GM19452 (cell line): ENCODE measurements around the gene LYRM1.
"Not testable (repeated sequence)": the region's sequence is repeated elsewhere in the genome, so short reads cannot be mapped to it uniquely, and the experiment has no call there.

Experiments used
- ATAC-seq: cut with Tn5 transposase; IDR thresholded peaks from one replicate; pipeline ENCODE4 v1.9.1; 2021; ENCODE audit not compliant: unreplicated experiment

LYRM1 gene

DNA sequence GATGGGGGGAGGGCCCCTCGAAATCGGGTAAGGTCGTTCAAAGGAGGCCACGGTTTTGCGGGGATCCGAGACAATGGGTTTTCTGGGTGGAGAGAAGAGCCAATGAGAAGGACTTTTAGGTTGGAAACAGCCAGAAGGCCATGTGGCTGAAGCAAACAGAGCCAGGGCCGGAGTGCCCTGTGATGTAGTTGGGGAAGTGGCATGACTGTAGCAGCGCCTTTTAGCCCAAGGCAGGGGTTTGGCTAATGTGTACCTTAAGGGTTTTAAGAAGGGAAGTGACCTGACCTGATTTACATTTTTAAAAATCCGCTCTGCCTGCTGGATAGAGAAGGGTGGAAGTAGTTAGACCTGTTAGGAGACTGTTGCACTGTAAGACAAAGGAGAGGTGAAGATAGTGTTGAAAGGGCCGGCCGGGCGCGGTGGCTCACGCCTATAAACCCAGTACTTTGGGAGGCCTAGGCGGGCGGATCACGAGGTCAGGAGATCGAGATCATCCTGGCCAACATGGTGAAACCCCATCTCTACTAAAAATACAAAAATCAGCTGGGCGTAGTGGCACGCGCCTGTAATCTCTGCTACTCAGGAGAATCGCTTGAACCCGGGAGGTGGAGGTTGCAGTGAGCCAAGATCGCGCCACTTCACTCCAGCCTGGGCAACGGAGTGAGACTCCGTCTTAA, 1.0 kb downstream of the LYRM1 start:
- no peak for ATAC-seq

DNA sequence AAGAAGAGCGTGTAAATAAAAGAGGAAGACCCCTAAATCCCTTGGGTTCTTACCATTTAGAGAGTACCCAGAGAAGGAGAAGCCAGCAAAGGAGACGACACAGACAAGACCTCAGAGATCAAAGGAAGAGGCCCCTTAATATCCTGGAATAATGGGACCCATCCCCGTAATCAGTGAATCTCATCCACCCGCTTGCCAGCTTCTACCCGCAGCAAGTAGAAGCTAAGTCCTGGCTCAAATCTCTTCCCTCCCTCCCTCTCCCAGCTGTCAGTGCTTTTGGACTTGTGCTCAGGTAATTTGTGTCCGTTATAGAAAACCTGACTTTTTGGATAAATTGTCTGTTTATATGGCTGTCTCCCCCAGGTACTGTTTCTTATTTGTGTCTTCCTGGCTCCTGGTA, 1.9 kb downstream of the LYRM1 start:
- no peak for ATAC-seq

DNA sequence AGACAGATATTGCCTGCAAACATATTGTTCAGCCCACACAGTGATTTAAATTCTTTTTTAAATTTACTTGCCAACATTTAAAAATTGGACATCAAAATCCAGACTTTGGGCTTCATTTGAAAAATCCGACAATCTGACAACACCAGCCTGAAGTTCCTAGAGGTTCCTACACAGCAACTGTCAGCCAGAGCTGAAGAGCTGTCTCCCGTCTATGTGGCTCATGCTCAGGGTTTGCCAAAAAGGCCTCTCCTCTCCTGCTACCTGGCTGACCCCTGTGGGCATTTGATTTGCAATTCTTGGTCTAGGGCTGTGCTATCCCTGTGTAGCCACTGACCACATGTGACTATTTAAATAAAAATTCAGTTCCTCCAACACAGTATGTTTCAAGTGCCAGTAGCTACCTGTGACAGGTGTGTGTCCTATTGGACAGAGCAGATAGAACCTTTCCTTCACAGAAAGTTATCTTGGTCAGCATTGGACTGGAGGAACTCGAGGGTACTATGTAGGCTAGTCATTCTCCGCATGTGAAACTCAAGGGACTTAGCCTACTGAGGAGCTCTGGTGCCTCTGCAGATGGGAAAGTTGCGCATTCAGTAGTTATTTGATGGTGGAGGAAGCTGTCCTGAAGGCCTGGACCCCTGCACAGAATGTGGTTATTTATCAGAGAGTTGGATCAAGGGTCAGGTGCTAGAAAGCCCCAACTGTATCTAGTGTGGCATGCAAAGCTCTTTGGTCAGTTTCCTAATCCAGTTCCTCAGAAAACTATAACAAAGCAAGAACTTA, 2.7 kb downstream of the LYRM1 start:
- ATAC-seq, result no peak

DNA sequence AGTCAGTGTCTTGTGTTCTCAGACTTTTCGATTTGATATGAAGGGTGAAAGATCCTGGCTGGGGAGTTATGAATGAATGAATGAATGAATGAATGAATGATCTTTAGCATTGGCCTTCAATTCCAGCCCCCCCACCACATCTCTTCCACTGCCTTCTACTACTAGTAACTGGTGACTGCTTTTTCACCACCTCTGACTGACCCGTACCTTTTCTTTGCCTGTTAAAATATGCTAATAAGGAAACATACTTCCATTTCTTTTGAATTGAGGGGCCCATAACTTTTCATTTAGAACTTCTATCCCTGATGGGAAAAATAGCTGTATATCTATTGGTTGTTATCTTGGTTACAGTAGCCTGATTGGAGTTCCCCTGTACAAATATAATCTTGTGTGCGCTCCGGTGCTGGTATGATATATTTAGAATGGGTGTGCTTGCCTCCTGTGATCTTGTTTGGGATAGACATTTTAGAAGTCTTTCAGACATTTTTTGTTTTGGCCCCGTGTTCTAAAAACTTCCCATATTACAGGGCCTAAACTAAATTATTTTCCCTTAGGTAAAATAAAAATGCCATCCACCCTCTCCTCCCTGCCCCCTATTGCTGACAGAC, 3.4 kb downstream of the LYRM1 start:
- no peak for ATAC-seq

DNA sequence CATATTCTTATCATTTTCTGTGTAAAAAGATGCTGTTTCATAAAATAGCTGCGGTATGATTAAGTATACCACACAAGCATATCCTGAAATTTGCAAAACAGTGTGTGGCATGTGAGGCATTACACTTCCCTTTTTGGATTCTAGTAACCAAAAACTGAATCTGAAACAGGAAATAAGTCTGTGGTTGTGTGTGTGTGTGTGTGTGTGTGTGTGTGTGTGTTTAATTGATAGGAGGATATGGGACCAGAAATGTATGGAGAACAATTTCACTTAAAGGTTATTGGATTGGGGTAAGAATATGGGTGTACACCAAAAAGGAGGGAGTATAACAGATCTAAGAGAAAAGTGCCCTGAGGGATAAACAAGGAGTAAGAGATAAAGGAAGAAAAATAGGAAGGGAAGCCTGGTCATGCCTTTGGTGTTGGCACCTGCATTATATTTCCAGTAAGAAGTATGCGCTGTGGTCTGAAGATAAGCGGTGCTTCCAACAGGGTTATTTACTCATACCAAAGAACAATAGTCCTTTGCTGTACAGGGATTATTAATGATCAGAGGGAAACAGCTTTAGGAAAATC, 4.0 kb downstream of the LYRM1 start:
- ATAC-seq, result no peak

DNA sequence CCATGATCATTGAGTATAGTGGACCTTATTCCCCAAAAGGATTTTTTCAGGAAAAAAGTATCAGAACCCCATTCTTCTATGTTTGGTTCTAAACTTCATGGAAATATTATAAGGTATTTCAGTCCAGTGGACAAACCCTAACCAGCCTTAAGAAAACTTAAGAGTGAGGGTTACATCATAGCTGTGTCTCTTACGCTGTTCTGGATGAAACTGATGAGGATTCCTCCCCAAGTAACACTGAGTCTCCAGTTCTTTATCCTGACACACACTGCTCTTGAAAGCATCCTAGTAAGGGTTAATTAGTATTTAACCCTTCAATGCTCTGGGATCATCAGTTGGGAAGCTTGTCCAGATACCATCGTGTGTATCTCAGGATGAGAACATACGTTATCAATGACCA, 5.0 kb downstream of the LYRM1 start:
- no peak for ATAC-seq

DNA sequence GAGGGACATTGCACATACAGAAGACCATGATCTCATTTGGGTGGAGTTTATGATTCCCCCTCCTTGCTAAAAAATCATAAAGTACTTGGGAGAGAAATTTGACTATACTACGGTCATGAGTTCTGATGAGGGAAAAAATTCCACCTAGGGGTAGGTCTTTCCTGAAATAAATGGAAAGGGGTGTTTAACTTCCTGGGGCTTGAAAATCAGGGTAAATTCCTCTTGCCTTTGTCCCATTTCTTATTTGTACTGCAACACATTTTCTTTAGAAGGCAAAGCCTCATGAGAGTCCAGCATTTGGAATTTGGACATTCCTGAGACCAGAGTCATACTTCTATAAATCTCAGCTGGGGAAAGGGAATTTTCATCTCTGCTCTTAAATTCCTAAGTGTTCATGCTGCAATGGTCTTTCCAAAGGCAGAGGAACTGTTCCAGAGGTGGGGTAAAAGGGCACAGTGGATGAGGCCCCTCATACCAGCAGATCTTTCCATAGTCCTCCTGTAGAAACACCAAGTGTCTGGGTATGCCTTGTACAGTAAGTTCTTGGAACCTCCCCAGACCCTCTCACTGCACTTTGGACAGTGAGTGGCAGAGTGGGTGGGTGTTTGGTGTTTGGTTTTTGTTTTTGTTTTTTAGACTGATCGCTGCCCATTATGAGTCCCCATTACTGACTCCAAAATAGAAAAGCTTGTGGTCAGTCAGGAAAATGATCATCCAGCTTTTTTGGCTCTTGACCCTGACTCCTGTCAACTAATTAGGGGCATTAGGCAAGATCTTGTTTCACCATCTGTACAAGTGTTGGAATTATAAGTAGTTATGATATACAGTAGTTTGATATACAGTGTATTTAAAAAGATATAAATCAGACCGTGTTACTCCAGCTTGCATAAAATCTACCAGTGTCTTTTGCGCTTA, 6.0 kb downstream of the LYRM1 start:
- no peak for ATAC-seq

DNA sequence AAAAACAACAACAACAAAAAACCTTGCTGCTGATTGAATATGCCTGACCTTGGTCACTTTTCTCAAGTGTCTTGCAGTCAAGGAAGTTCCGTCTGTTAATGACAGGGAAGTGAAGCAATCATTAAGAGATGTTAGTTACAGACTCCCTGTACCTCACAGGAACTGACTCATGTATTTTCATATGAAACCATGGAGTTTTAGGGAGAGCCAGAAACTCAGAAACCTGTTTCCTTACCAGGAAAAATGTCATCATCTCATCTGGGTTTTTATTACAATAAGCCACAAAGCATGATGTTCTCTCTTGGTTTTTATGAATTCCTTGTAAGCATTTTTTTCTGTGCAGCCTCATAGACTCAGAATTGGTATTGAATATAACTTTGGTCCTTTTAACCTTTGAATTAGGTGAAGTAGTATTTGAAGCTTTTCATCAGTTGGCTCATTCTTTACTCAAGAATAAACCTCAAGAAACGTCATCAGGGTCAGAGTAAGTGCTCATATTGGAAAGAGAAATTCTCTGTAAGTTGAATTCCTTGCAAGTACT, 10.3 kb downstream of the LYRM1 start:
- ATAC-seq, result no peak

DNA sequence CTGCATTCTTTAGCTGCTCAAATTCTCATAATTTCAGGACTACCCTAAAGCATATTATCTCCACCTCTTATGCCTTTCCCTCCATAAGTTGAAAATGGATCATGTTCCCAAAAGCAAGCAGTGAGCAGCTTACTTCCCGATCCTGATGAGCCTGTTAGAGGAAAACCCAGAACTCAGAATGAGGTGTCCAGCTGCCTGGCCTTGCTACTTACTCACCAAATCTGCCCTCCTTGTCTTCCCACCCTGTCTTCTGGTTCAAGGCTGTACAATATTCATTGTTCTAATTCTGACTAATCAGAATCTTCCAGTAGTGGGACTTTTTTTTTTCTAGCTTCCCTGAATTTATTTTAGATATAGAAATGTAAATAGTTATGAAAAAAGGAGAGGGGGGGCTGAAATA, 10.8 kb downstream of the LYRM1 start:
- no peak for ATAC-seq

DNA sequence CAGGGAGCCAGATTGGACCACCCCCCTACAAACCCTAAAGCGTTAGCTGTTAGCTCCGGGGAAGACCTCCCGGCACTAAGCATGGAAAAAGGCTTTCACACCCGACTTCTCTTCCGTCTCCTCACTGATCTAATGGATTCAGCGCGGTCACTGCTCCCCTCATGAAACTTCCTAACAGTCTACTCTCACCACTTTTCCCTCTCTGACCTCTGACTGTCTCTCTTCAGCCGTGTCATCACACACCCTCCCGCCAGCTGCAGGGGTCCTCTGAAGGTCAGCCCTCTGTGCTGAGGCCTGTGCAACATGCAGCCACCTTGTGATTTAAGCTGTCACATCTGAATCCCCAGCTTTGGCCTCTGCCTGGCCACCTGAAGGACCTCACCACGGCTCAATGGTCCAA, 15.7 kb downstream of the LYRM1 start:
- no peak for ATAC-seq

DNA sequence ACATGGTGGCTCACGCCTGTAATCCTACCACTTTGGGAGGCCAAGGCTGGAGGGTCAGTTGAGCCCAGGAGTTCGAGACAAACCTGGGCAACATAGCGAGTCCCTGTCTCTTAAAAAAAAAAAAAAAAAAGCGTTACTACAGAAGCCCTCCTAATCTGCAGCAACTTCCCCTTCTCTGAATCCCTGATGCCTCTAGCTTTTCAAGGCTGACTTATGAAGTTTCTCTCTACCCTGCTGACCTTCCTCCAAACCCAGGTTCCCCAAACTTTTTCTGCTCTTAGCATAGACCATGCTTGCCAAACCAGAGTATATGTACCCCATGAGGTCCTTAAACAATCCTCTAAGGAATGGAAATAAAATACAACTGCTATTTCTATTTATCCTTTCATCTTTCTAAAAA, 16.4 kb downstream of the LYRM1 start:
- no peak for ATAC-seq

DNA sequence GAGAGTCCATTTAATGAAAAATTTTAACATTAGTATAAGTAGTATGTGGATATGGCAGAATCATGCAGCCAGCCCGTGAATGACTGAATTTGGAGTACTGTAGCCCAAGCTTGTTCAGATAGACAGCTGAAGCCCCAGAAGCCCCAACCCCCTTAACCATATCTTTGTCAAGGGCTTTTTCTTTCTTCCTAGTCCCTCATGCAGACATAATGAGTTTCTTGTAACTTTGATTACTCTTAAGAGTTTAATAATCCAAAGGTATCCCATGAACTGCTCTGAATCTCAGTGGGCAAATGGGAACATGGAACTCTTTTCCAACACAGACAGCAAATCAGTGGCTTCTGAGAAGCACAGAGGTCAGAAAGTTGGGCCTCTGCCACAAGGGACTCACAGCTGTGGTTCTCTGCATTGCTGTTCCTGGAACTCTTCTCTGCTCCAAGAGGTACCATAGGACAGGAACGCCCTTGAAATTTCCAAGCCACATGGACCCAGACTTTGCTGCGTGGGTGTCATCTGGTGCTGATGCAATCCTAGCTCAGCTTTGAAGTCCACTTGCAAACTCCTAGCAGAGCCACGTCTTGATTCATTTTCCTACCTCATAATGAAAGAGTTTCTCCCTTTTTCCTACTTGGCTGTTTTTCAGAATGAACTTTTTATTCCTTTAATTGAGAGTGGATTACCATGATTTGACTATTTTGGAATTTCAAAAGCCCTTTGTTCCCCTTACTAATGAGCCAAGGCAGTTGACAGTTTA, 18.1 kb downstream of the LYRM1 start:
- no peak for ATAC-seq

DNA sequence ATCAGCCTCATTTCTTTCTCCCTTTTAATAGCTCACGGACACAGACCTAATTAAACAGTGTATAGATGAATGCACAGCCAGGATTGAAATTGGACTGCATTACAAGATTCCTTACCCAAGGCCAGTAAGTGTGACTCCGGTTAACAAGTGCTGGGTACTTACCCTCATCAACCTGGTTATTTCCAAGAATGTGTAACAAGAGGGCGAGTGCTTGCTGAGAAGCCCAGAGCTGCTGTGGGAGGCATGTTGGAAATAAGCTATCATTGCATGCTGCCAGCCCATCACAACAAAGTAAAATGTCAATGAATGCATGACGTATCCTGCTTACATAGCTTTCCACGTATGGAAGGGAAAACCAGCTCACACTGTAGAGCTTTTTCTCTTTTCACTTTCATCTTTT, 19.5 kb downstream of the LYRM1 start:
- ATAC-seq, result no peak

DNA sequence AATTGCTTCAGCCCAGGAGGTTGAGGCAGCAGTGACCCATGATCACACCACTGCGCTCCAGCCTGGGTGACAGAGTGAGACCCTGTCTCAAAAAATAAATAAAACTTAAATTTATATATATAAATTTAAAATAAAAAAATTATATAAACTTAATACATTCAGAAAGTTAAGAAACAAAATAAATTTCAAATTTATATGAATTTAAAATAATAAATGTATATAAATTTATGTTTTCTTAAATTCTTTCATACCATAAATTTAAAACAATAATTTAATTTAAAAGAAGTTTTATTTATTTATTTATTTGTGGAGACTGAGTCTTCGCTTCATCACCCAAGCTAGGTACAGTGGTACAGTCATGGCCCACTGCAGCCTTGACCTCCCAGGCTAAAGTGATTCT, 20.2 kb downstream of the LYRM1 start:
- no peak for ATAC-seq

DNA sequence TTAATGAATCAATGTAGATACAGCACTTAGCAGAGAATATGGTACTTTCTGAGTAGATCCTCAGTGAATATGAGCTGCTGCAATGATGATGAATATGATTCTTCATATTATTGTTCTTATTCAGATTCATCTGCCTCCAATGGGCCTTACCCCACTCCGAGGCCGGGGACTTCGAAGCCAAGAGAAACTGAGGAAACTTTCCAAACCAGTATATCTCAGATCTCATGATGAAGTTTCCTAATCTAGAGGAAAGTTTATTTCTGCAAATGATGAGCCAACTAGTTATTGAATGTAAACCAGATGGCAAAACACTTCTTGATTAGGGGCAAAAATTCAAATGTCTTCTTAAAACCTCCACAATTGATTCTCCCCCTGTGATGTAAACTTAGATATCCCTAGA, 23.3 kb downstream of the LYRM1 start:
- ATAC-seq, result no peak

DNA sequence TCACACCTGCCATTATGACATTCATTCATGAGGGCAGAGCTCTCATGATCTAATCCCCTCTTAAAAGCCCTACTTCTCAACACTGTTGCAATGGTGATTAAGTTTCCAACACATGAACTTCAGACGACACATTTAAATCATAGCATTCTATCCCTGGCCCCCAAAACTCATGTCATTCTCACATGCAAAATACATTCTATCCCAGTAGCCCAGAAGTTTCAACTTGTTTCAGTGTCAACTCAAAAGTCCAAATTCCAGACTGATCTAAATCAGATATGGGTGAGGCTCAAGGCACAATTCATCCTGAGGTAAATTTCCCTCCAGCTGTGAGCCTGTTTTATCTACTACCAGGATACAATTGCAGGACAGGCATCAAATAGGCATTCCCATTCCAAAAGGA, 25.2 kb downstream of the LYRM1 start:
- no peak for ATAC-seq

DNA sequence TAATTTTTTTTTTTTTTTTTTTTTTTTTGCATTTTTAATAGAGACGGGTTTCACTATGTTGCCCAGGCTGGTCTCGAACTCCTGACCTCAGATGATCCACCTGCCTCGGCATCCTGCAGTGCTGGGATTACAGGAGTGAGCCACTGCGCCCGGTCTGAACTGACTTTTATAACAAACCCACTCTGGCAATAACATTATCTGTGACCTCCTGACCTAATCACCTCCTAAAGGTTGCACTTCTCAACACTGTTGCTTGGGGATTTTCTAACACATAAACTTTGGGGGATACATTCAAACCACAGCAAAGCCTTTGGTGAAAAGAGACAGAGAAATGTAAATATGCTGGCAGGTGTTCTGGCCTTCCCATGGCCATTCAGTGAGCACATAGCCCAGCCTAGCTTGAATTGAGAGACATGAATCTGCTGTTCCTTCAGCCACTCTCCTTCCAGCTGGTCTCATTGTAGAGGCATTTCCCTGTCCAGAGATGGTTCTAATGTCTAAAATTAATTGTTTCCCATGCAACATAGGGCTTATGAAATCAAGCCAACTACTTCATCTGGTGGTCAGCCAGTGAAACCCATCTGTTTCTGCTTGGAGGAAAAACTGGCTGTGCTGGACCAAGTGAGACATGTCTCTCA, 28.3 kb downstream of the LYRM1 start:
- no peak for ATAC-seq

DNA sequence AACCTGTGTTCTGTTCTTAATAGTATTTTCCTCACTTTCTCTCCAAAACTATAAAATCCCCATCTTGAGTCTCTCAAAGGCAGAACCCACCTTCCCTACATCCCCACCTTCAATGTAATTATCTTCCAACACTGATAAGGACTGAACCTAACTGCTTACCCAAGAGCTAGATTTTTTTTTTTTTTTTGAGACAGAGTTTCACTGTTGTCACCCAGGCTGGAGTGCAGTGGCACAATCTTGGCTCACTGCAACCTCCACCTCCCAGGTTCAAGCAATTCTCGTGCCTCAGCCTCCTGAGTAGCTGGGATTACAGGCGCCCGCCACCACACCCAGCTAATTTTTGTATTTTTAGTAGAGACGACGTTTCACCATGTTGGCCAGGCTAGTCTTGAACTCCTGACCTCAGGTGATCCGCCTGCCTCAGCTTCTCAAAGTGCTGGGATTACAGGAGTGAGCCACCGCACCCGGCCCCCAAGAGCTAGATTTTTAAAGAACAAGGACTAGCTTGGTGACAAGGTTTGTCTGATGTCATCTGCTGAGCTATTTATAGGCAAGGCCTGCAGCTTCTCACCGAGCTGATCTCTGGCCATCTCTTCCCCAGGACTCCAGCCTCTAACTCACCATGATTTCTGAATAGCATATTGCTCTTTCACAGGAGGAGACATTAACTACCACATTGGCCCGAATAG, 29.2 kb downstream of the LYRM1 start:
- not testable (repeated sequence) for ATAC-seq

DNA sequence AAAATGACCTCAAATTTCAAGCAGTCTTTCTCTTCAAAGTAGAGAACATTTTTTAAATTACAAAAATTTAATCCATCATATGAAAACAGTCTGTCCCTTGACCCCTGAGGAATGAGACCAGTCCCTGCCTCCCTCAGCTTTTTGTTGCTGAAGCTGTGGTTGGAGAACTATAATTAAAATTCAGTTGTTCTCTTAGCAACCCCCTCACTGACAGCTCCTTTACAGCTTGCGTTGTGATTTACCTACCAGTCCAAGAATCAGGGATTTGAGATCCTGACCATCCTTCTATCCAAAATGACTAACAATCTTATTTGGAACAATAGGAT, 29.8 kb downstream of the LYRM1 start:
- ATAC-seq, result no peak
